Kidney tubule cell (primary cell): ENCODE measurements around the gene ZBTB2.
"Not testable (repeated sequence)": the region's sequence is repeated elsewhere in the genome, so short reads cannot be mapped to it uniquely, and the experiment has no call there.

Experiments
- DNase-seq: peaks from one replicate; pipeline ENCODE4 v3.0.0-alpha.2; 2018; ENCODE audit warnings: low spot score

ZBTB2 gene

GRCh38 chr6:151372164-151372563 is 19.2 kb downstream of the ZBTB2 start:
- DNase-seq = no peak

GRCh38 chr6:151370509-151371078 is 20.8 kb downstream of the ZBTB2 start:
- DNase-seq = no peak

- no peak for DNase-seq
Observed at GRCh38 chr6:151365233-151365632, 26.1 kb downstream of the ZBTB2 start.

GRCh38 chr6:151359486-151359885 is 31.9 kb downstream of the ZBTB2 start:
- DNase-seq = no peak

GRCh38 chr6:151358475-151358874 is 32.9 kb downstream of the ZBTB2 start:
- no peak for DNase-seq

GRCh38 chr6:151357758-151358436 is 33.5 kb downstream of the ZBTB2 start:
- DNase-seq = no peak

GRCh38 chr6:151356983-151357382 is 34.4 kb downstream of the ZBTB2 start:
- DNase-seq = not testable (repeated sequence)

- DNase-seq = no peak
Observed at GRCh38 chr6:151353795-151354194, 37.6 kb downstream of the ZBTB2 start.

- DNase-seq = no peak
Observed at GRCh38 chr6:151352410-151353396, 38.7 kb downstream of the ZBTB2 start.

GRCh38 chr6:151351731-151352130 is 39.6 kb downstream of the ZBTB2 start:
- no peak for DNase-seq

GRCh38 chr6:151351146-151351700 is 40.1 kb downstream of the ZBTB2 start:
- no peak for DNase-seq

- DNase-seq = no peak
Observed at GRCh38 chr6:151350442-151351145, 40.8 kb downstream of the ZBTB2 start.

- DNase-seq = no peak
Observed at GRCh38 chr6:151349651-151350270, 41.6 kb downstream of the ZBTB2 start.

- DNase-seq = not testable (repeated sequence)
Observed at GRCh38 chr6:151342750-151343149, 48.6 kb downstream of the ZBTB2 start.

GRCh38 chr6:151341476-151342195 is 49.7 kb downstream of the ZBTB2 start:
- no peak for DNase-seq

GRCh38 chr6:151340219-151340978 is 51.0 kb downstream of the ZBTB2 start:
- no peak for DNase-seq

- DNase-seq = no peak
Observed at GRCh38 chr6:151339369-151339768, 52.0 kb downstream of the ZBTB2 start.

- no peak for DNase-seq
Observed at GRCh38 chr6:151338651-151339200, 52.6 kb downstream of the ZBTB2 start.

- DNase-seq = no peak
Observed at GRCh38 chr6:151335930-151336329, 55.4 kb downstream of the ZBTB2 start.
